WTC11 (cell line): ENCODE results near the gene MRPL14. TPM values are rescaled to one million over a fixed set of nuclear protein-coding genes. Genes with fewer than 3 reads are reported as not detected.

ENCODE experiments used
- ATAC-seq: fragments of 200-7000 bp; cut with Tn5 transposase; 2 replicates; pipeline ENCODE4 v1.10.0; 2021; ENCODE audit warnings: mild to moderate bottlenecking, moderate library complexity
- CTCF ChIA-PET: fragments of 300-600 bp; sonication (Branson Sonifier 250); formaldehyde crosslinking; loops from one replicate; lab custom pipeline; 2021; ENCODE audit warnings: antibody characterized with exemption; lab: Charles Lee
- POLR2A ChIA-PET: fragments of 350-600 bp; sonication (Branson Sonifier 250); formaldehyde crosslinking; loops from one replicate; lab custom pipeline; 2021; ENCODE audit warnings: antibody characterized with exemption; lab: Charles Lee
- DNase-seq: peaks from one replicate; pipeline ENCODE4 v3.0.0; 2021; ENCODE audit warnings: low spot score
- H3K27ac Mint-ChIP-seq: 2 replicates; pipeline ENCODE4 v1.8.0; 2021; ENCODE audit warnings: mixed read lengths
- H3K27me3 Mint-ChIP-seq: 2 replicates; pipeline ENCODE4 v1.8.0; 2021; ENCODE audit warnings: low read depth, mild to moderate bottlenecking, moderate library complexity, mixed read lengths
- H3K36me3 Mint-ChIP-seq: 2 replicates; pipeline ENCODE4 v1.8.0; 2021; ENCODE audit warnings: mixed read lengths
- H3K4me1 Mint-ChIP-seq: 2 replicates; pipeline ENCODE4 v1.8.0; 2022; ENCODE audit warnings: mixed read lengths
- H3K4me3 Mint-ChIP-seq: 2 replicates; pipeline ENCODE4 v1.8.0; 2021; ENCODE audit warnings: mild to moderate bottlenecking, moderate library complexity, mixed read lengths
- H3K9me3 Mint-ChIP-seq: 2 replicates; pipeline ENCODE4 v1.8.0; 2021; ENCODE audit warnings: mixed read lengths
- AR ChIP-seq: fragments of 250-450 bp; sonication (Bioruptor Pico); IDR thresholded peaks from 2 replicates; pipeline ENCODE4 v1.9.0; 2021; ENCODE audit warnings: mild to moderate bottlenecking
- E2F4 ChIP-seq: sonication (generic); formaldehyde crosslinking; IDR thresholded peaks from 2 replicates; pipeline ENCODE4 v1.8.1; 2022; ENCODE audit warnings: low read depth, mild to moderate bottlenecking, moderate library complexity, missing genetic modification reagents, borderline replicate concordance
- GTF2I ChIP-seq: fragments of 250-450 bp; sonication (Bioruptor Pico); conservative IDR thresholded peaks from 2 replicates; pipeline ENCODE4 v1.4.0; 2021; ENCODE audit warnings: mild to moderate bottlenecking
- KAT7 ChIP-seq: sonication (generic); formaldehyde crosslinking; IDR thresholded peaks from 2 replicates; pipeline ENCODE4 v1.8.1; 2023; ENCODE audit warnings: missing genetic modification reagents, mild to moderate bottlenecking, borderline replicate concordance
- NR1H2 ChIP-seq: sonication (generic); formaldehyde crosslinking; IDR thresholded peaks from 2 replicates; pipeline ENCODE4 v1.9.0; 2021; ENCODE audit warnings: mild to moderate bottlenecking, moderate library complexity, missing genetic modification reagents
- NR2C2 ChIP-seq: sonication (generic); formaldehyde crosslinking; IDR thresholded peaks from 2 replicates; pipeline ENCODE4 v1.8.0; 2022; ENCODE audit warnings: mild to moderate bottlenecking, missing genetic modification reagents
- OVOL2 ChIP-seq: fragments of 250-450 bp; sonication (Bioruptor Pico); IDR thresholded peaks from 2 replicates; pipeline ENCODE4 v1.9.0; 2021; ENCODE audit warnings: mild to moderate bottlenecking, borderline replicate concordance
- RELA ChIP-seq: sonication (generic); formaldehyde crosslinking; IDR thresholded peaks from 2 replicates; pipeline ENCODE4 v1.8.1; 2022; ENCODE audit warnings: missing genetic modification reagents, mild to moderate bottlenecking, borderline replicate concordance
- RORB ChIP-seq: fragments of 250-450 bp; sonication (Bioruptor Pico); IDR thresholded peaks from 2 replicates; pipeline ENCODE4 v1.9.0; 2021; ENCODE audit warnings: mild to moderate bottlenecking
- SOX15 ChIP-seq: fragments of 250-450 bp; sonication (Bioruptor Pico); IDR thresholded peaks from 2 replicates; pipeline ENCODE4 v1.9.0; 2021; ENCODE audit warnings: mild to moderate bottlenecking
- TEAD4 ChIP-seq: sonication (generic); formaldehyde crosslinking; IDR thresholded peaks from 2 replicates; pipeline ENCODE4 v1.8.0; 2022; ENCODE audit warnings: mild to moderate bottlenecking, missing genetic modification reagents
- TP53 ChIP-seq: sonication (generic); formaldehyde crosslinking; IDR thresholded peaks from 2 replicates; pipeline ENCODE4 v1.8.1; 2023; ENCODE audit warnings: mild to moderate bottlenecking, missing genetic modification reagents
- ZMAT4 ChIP-seq: fragments of 250-450 bp; sonication (Bioruptor Pico); IDR thresholded peaks from 2 replicates; pipeline ENCODE4 v1.9.0; 2021; ENCODE audit warnings: mild to moderate bottlenecking
- ZNF121 ChIP-seq: sonication (generic); formaldehyde crosslinking; IDR thresholded peaks from 2 replicates; pipeline ENCODE4 v1.8.0; 2023; ENCODE audit warnings: missing genetic modification reagents
- ZNF138 ChIP-seq: sonication (generic); formaldehyde crosslinking; conservative IDR thresholded peaks from 2 replicates; pipeline ENCODE4 v1.8.1; 2022; ENCODE audit warnings: mild to moderate bottlenecking, moderate library complexity, missing genetic modification reagents
- total RNA-seq: library from RNA; stranded (reverse); gene quantifications from 3 replicates; pipeline ENCODE4 v1.2.3, GENCODE V29; 2021
- TF ChIP-seq, protein P1 (sequence below): sonication (generic); formaldehyde crosslinking; IDR thresholded peaks from 2 replicates; pipeline ENCODE4 v1.8.1; 2023; ENCODE audit warnings: mild to moderate bottlenecking, missing genetic modification reagents
- TF ChIP-seq, protein P2 (sequence below): sonication (generic); formaldehyde crosslinking; IDR thresholded peaks from 2 replicates; pipeline ENCODE4 v1.8.1; 2023; ENCODE audit warnings: mild to moderate bottlenecking, missing genetic modification reagents, borderline replicate concordance
- TF ChIP-seq, protein P3 (sequence below): fragments of 250-450 bp; sonication (Bioruptor Pico); IDR thresholded peaks from 2 replicates; pipeline ENCODE4 v1.8.0; 2021; ENCODE audit warnings: mild to moderate bottlenecking
- TF ChIP-seq, protein P4 (sequence below): sonication (generic); formaldehyde crosslinking; IDR thresholded peaks from 2 replicates; pipeline ENCODE4 v1.8.1; 2023; ENCODE audit warnings: mild to moderate bottlenecking, missing genetic modification reagents, moderate library complexity
- TF ChIP-seq, protein P5 (sequence below): fragments of 250-450 bp; sonication (Bioruptor Pico); conservative IDR thresholded peaks from 2 replicates; pipeline ENCODE4 v1.9.0; 2021; ENCODE audit warnings: mild to moderate bottlenecking

The MRPL14 gene
- total RNA-seq, 1 experiment from 2014 or later, result 74.2 TPM

- TF ChIP-seq, protein P1, sequence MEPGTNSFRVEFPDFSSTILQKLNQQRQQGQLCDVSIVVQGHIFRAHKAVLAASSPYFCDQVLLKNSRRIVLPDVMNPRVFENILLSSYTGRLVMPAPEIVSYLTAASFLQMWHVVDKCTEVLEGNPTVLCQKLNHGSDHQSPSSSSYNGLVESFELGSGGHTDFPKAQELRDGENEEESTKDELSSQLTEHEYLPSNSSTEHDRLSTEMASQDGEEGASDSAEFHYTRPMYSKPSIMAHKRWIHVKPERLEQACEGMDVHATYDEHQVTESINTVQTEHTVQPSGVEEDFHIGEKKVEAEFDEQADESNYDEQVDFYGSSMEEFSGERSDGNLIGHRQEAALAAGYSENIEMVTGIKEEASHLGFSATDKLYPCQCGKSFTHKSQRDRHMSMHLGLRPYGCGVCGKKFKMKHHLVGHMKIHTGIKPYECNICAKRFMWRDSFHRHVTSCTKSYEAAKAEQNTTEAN, result no peak
- no peak for TF ChIP-seq RORB (CRISPR knock-in tag)
Observed at GRCh38 chr6:44135875-44136274, 8.6 kb upstream of the MRPL14 start (continued).

DNA sequence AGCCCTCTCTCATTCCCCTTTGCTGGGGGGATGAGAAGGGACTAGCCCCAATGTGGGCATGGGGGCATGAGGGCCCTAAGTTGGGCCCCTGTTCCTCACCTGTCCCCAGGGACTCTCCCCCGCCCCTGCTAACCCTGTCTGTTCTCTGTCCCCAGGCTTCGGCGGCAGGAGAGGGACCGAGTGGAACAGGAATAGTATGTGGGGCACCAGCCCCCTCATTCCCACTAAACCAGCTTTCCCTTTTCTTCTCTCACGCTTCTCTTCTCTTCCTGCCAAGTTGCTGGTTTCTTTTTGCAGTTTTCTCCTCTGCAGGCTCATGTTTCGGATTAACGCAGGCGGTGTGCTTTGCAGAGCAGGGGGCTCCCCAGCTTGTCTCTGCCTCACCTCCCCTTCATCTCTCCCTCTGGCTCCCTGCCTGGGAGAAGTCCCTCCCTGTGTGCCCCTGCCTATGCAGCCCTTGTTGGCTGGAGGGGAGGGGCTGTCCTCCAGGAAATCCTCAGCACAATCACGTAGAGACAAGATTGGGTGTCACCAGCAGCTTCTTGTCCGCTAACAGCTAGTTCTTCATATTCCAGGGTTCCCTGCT lies 8.0 kb upstream of the MRPL14 start:
- DNase-seq, result no peak
- H3K36me3 Mint-ChIP-seq, result peaks cover 31% of the 10 kb centered on the region
- H3K27ac Mint-ChIP-seq, result no peak overlapping the region
- peaks cover 45% of the 10 kb centered on the region for H3K4me1 Mint-ChIP-seq
- ChIA-PET POLR2A (interaction anchor here (1.3 kb wide), 1 partner anchor 112 kb away, joined by 4 read pairs; the partner anchor contains the start of gene HSP90AB1), CTCF (interaction anchor here (0.6 to 2.5 kb wide), 3 partner anchors 35 to 101 kb away, joined by 4 to 9 read pairs (median 7); no protein-coding TSS in a partner anchor)
- no peak overlapping the region for H3K4me3 Mint-ChIP-seq
- no peaks in the 10 kb centered on the region for H3K27me3 Mint-ChIP-seq
- no peaks in the 10 kb centered on the region for H3K9me3 Mint-ChIP-seq
- ATAC-seq, result no peak
- TF ChIP-seq AR (CRISPR knock-in tag), result no peak
- no peak for TF ChIP-seq RELA (CRISPR knock-in tag)
- TF ChIP-seq, protein P2, sequence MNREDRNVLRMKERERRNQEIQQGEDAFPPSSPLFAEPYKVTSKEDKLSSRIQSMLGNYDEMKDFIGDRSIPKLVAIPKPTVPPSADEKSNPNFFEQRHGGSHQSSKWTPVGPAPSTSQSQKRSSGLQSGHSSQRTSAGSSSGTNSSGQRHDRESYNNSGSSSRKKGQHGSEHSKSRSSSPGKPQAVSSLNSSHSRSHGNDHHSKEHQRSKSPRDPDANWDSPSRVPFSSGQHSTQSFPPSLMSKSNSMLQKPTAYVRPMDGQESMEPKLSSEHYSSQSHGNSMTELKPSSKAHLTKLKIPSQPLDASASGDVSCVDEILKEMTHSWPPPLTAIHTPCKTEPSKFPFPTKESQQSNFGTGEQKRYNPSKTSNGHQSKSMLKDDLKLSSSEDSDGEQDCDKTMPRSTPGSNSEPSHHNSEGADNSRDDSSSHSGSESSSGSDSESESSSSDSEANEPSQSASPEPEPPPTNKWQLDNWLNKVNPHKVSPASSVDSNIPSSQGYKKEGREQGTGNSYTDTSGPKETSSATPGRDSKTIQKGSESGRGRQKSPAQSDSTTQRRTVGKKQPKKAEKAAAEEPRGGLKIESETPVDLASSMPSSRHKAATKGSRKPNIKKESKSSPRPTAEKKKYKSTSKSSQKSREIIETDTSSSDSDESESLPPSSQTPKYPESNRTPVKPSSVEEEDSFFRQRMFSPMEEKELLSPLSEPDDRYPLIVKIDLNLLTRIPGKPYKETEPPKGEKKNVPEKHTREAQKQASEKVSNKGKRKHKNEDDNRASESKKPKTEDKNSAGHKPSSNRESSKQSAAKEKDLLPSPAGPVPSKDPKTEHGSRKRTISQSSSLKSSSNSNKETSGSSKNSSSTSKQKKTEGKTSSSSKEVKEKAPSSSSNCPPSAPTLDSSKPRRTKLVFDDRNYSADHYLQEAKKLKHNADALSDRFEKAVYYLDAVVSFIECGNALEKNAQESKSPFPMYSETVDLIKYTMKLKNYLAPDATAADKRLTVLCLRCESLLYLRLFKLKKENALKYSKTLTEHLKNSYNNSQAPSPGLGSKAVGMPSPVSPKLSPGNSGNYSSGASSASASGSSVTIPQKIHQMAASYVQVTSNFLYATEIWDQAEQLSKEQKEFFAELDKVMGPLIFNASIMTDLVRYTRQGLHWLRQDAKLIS (CRISPR knock-in tag), result no peak
- no peak for TF ChIP-seq TEAD4 (CRISPR knock-in tag)
- TF ChIP-seq ZNF138 (CRISPR knock-in tag), result no peak
- no peak for TF ChIP-seq SOX15
- TF ChIP-seq, protein P3, sequence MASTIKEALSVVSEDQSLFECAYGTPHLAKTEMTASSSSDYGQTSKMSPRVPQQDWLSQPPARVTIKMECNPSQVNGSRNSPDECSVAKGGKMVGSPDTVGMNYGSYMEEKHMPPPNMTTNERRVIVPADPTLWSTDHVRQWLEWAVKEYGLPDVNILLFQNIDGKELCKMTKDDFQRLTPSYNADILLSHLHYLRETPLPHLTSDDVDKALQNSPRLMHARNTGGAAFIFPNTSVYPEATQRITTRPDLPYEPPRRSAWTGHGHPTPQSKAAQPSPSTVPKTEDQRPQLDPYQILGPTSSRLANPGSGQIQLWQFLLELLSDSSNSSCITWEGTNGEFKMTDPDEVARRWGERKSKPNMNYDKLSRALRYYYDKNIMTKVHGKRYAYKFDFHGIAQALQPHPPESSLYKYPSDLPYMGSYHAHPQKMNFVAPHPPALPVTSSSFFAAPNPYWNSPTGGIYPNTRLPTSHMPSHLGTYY (CRISPR knock-in tag), result no peak
- no peak for TF ChIP-seq ZMAT4 (CRISPR knock-in tag)
- TF ChIP-seq NR1H2, result no peak
- TF ChIP-seq E2F4 (CRISPR knock-in tag), result no peak
- TF ChIP-seq TP53 (CRISPR knock-in tag), result no peak
- no peak for TF ChIP-seq NR2C2 (CRISPR knock-in tag)
- TF ChIP-seq, protein P4, sequence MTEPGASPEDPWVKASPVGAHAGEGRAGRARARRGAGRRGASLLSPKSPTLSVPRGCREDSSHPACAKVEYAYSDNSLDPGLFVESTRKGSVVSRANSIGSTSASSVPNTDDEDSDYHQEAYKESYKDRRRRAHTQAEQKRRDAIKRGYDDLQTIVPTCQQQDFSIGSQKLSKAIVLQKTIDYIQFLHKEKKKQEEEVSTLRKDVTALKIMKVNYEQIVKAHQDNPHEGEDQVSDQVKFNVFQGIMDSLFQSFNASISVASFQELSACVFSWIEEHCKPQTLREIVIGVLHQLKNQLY (CRISPR knock-in tag), result no peak
- no peak for TF ChIP-seq OVOL2
- TF ChIP-seq, protein P5, sequence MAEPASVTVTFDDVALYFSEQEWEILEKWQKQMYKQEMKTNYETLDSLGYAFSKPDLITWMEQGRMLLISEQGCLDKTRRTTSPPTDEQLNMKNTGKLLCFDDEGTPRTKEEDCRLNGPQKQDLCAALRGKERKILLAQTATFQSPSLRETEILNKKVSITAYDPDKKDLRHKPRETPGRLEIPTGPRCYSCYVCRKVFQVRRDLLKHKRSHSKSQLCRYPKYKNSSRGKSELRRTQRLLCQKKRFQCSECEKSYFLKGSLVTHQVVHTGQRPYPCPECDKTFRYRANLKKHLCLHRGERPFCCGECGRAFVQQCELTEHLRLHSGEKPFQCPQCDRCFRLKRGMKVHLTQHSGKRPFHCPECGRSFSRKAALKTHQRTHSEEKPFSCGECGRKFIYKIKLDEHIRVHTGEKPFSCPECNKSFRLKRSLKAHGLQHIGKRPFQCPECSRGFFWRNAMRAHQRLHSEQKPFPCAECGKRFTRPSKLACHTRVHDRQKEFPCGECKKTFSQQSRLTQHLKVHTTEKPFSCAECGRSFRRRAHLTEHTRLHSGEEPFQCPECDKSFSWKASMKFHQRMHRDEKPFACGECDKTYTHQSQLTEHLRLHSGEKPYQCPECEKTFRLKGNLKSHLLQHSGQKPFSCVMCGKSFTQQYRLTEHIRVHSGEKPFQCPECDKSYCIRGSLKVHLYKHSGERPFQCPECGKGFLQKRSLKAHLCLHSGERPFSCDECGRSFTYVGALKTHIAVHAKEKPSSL (CRISPR knock-in tag), result no peak
- TF ChIP-seq GTF2I, result no peak
- TF ChIP-seq ZNF121 (CRISPR knock-in tag), result no peak
- TF ChIP-seq KAT7 (CRISPR knock-in tag), result no peak
